NCI-H128 (cell line): ENCODE data around the gene PDE1C.
"Not testable (repeated sequence)": the region's sequence is repeated elsewhere in the genome, so short reads cannot be mapped to it uniquely, and the experiment has no call there.

Experiments
- DNase-seq: peaks from one replicate; lab custom pipeline; 2025; ENCODE audit not compliant: unreplicated experiment; lab: John Stamatoyannopoulos, UW

Gene PDE1C

DNA sequence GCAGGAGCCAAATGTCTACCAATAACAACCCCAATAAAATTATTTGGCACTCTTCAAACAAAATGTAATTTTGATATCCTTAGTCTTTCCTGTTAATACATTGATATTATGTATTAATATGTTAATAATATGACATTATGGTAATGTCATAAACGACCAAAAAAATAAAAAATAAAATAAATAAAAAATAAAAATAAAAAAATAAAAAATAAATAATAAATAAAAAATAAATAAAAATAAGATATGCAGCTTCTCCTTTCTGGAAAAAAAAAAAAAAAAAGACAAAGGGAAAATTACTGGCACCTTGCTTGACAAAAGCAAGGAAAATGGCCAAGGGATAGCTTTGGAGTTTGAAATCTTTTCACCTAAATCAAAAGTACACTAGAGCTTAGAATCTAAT lies 214.7 kb downstream of the PDE1C start:
- no peak for DNase-seq

DNA sequence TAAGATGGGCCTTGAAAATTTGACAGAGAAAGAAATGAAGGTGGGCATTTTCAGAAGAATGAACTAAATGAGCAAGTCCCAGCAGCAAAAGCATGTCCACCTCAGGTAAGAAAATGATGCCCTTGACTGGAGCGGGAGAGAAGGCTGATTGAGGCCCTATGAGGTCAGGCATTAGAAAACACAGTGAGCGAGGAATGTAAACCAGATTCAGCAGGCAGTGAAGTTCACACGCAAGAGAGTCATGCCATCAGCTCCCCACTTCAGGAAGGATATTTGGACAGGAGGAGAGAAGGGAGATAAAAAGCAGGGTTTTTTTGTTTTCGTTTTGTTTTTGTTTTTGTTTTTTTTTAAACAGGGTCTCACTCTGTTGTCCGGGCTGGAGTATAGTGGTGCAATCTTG lies 216.8 kb downstream of the PDE1C start:
- DNase-seq: no peak

DNA sequence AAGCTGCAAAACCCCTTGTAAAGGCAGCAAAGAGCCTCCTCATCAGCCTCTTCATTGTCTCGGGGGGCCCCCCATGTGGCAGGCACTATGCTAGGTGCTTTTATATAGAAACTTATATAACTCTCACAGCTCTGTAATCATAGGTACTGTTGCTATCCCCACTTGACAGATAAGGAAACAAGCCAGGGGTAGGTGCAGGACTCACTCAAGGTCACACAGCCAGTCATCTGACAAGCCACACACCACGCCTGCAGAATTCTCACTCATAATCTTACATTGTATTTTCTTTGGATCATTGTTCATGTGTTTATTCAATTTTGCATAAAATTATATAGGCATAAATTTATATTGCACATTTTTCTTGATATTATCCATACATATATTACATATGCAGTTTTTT lies 217.7 kb downstream of the PDE1C start:
- DNase-seq: no peak

DNA sequence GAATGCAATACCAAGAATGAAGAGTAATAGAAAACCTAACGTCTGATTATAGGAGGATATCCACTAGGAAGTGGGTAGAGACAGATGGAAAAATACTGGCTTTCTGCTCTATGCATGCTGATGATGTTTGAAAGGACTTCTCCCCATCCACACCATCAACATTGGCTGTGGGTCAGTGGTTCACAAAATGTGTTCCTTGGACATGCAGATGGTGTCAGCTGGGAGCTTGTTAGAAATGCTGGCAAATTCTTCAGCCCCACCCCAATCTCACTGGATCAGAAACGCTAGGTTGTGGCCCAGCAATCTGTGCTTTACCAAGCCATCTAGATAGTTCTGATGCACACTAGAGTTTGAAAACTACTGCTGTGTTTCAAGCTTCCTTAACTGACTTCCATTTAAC lies 219.1 kb downstream of the PDE1C start:
- DNase-seq: no peak

DNA sequence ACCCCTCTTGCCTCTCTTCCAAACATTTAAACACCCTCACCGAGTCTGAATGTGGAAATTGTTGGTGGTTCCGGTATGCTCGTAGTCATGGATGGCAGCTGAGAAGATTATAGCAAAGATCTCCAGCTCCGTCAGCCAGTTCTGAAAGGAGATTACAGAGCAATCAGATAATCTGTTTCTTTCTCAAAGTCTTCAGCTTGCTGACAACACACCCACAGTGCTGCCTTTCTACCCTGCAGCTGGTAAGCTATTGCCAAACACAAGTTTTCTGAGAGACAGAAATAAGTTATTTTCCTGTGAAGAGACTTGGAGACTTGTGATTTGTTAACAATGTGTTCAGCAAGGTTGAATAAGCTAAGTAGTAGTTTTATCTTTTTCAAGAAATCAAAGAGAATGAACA lies 219.6 kb downstream of the PDE1C start:
- DNase-seq: no peak

DNA sequence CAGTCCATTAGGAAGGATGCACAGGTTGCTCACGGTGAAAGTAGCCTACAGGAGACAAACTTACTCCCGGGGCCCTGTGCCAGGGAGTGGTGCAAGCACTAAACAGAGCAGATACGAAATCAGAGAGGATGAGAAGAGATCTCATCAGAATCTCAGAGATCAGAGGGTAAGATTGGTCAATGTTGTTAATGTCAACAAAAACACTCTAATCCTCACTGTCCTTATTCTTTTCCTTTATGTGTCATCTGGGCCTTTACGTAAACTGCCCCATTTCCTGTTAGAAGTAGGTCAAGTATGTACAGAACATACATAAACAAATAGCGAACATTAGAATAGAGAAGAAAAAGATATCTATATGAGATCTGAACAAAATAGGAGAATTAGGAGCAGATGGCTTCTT lies 220.1 kb downstream of the PDE1C start:
- DNase-seq: no peak

DNA sequence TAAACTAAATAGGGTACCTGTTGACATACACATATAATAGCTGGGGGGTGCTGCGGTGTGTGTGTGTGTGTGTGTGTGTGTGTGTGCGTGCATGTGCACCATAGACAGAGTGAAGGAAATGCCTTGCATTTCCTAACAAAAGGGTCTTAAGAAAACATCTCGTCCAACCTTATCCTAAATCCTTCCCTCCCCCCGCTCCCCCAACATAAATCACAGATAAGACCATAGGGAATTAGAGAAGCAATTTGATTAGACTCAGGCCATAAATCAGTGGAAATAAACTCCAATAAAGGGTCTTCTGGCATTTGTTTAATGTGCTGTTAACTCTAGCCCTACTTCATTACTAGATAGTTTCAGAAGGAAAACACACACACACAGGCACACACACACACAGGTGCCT lies 234.7 kb downstream of the PDE1C start:
- DNase-seq: no peak

DNA sequence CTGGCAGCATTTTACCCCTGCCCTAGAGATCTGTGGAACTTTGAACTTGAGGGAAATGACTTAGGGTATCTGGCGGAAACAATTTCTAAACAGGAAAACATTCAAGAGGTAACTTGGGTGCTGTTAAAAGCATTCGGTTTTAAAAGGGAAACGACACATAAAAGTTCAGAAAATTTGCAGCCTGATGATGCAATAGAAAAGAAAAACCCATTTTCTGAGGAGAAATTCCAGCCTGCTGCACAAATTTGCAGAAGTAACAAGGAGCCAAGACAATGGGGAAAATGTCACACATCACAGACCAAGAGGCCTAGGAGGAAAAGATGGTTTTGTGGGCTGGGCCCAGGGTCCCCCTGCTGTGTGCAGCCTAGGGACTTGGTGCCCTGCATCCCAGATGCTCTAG lies 236.6 kb downstream of the PDE1C start:
- DNase-seq: not testable (repeated sequence)

DNA sequence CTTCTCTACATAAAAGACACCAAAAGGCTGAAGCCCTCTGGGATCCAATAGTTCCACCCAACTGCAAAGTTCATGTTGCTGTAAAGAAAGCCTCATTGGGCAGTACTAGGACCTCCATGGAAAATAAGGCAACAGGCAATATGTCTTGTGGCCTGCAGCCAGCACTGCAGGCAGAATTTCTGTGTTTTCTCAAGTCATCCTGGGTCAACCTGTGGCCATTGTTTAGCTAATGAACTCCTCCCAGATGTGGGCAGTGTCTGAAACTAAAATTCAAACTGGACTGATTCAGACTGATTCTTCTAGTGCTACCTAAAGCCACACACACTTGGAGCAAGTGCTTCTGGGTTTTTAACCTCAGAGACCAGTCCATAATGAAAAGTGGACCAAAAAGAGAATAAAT lies 241.7 kb downstream of the PDE1C start:
- no peak for DNase-seq

DNA sequence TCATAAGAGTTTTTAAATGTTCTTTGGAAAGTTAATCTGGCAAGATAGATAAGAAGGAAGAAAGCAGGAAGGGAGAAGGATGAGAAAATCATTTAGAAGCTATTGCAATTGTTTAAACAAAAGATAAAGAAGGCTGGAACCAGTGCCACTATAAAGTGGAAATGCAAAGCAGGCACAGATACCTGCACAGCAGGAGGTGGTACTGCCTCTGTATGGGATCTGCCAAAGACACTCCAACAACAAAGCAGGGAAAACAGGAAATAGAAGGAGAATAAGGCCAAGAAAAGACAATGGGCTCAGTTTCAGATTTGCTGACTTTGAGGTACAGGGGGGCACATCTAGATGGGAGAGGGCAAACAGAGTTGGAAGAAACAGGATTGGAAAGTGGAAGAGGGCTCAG lies 244.6 kb downstream of the PDE1C start:
- DNase-seq: no peak

DNA sequence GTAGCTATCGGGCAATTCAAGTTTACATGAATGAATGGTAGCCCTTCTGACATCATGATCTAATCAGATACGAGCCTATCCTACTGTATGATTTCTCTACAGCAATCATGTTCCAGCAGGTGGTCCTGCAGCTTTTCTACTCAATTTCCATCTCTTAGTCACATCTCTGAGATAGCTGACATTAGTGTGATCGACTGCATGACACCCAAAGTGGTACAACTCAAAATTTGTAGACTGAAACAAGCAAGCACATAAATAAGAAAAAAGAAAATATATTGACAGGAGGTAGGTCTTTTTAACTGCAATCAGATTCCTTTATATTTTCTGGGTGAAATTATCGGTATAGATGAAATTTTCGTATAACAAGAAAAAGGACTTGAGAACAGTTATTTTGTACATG lies 251.2 kb downstream of the PDE1C start:
- DNase-seq: no peak

DNA sequence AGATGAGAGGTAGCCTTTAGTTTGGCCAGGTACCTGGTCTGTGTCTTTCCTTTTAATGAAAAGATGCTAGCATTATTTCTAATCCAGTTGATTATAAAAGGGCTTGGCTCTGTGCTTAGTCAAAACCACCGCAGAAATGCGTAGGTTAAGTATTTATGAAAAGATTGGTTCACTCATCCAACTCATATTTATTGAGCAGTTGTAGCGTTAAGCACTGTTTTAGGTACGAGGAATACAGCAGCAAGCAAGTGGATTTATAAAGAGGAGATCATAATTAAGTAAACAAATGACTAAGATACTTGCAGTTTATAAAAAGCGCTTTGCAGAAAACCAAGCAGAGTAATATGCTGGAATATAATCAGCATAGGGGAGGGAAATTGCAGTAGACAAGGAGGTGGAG lies 253.4 kb downstream of the PDE1C start:
- no peak for DNase-seq

DNA sequence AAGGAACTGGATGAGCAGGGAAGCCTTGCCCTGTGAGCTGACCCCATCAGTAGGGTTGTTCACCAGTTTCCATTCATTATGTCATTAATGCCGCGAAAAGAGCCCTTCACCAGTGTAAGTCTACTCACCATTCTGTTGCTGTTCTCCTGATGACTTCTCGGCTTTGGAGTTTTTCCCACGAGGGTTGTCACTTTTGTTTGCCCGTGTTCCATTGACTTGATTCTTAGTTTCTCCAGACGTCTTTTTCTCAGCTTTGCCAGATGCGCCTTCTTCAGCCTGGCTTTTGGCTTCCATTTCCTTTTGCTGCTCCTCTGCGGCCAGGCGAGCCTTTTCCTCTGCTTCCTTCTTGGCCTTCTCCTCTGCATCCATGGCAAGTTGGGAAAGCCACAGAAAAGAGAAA lies 254.4 kb downstream of the PDE1C start:
- no peak for DNase-seq

DNA sequence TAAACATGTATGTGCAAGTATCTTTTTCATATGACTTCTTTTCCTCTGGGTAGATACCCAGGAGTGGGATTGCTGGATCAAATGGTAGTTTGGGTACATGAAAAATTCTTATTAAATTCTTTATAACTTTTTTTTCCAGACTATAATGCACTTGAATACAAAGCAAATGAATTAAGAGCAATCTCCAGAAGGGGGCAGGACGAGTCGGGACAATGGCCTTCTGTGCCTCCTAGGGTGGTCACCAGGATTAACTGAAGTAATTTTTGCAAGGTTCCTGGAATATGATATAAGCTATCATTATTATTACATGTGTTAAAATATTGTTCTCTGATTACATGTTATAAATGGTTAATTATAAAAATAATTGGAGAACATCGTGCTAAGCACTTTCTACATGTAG lies 256.0 kb downstream of the PDE1C start:
- DNase-seq: no peak

DNA sequence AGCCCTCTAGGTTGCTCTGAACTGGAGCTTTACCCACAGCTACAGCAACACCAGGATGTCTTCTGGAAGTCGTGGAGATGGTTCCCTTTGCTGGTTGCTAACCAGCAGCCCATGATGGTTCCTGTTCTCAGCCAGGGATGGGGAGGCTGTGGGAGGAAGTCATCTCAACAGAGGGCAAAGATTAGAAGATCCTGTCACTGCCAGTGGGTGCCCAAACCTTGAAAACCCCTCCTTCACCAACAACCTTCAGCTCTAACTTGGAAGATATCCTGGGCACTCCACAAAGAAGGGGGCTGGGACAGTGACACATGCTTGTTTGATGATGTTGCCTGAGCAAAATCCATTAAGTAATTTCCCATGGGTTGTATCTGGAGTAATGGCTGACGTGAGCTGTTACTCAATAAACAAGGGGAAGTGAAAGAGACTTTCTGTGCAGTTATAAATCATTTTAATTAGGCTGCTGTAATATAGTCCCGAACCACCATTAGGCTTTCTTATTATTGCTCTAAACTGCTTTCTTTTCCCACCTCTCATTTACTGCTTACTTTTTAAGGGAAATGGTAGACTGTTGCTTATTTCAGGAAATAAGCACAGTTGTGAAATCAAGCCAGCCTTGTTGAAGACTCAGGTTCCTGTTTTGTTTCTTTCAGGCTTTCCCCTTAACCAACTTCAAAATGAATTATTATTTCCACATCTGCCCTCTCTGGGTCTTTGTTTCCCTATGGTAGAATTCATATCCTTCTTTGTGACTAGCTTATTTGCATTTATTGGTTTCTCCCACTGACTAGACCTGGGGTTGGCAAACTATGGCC lies 258.4 kb downstream of the PDE1C start:
- DNase-seq: no peak

DNA sequence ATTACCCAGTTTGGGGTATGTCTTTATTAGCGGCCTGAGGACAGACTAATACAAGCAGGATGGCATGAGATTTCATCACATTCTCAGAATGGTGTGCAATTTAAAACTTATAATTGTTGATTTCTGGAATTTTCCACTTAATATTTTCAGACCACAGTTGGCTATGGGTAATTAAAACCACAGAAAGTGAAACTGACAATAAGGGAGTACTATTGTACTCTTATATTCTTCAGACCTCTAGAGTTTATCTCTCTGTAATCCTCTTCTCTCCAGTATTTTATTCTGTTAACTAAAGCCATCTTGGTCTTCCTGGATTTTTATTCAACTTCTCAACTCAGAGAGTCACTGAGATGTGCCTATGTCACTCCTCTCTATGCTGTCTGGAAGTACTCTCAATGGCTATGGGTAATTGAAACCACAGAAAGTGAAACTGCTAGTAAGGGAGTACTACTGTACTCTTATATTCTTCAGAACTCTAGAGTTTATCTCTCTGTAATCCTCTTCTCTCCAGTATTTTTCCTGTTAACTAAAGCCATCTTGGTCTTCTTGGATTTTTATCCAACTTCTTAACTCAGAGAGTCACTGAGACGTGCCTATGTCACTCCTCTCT lies 264.9 kb downstream of the PDE1C start:
- DNase-seq: no peak

DNA sequence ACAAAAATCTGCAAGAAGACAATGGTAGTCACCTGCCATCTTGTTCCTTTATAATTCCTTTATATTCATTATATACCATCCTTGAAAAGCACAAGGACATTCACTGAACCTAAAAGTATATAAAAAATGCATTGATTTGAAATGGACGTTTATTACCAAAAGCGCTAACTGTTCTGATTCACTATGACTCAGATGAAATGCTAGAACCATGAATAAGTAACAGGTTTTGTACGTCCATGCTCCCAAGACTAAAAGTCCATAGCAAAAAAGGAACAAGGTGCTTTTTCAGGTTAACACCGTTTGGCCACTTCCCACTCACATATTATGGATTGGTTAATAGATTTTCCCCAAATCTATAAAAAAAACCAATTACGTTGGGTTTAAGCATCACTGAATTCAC lies 273.8 kb downstream of the PDE1C start:
- no peak for DNase-seq

DNA sequence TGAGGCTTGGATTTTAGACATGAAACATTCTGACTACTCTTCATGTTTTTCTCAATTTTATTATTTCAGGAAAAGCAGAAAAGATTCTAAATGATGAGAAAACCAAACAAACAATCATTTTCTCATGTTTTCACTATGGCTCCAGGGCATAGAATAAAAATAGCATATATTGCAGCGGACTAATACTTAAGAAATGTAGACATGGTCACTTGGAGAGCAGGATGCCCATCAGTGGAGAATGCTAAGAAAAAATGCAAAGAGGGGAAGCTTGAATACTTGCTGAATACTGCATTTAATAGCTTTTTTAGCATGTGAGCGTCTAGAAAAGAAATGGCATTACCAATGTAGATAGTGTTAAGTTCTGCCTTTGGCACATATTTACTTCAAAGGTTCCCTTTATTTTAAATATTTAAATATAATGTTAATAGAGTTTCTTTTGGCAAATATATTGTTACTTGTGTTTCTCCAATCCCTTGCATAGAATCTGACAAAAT lies 275.3 kb downstream of the PDE1C start:
- no peak for DNase-seq

DNA sequence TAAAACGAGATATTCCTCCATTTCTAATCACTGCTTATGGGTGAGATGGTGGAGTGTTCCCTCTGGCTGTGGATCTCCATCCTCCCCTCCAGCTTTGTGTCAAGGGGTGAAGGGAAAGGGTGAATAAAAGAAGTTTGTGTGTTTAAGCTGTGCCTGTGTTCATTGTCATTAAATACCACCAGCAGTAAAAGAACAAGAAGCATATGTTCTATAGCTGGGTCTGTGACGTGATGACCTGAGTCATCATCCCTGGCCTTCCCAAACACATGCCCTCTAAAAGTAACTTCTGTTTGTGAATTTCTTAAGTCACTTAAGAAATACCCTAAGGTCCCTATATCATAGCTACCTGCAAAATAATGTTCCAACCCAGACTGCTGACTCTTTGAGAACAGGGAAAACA lies 278.3 kb downstream of the PDE1C start:
- no peak for DNase-seq

DNA sequence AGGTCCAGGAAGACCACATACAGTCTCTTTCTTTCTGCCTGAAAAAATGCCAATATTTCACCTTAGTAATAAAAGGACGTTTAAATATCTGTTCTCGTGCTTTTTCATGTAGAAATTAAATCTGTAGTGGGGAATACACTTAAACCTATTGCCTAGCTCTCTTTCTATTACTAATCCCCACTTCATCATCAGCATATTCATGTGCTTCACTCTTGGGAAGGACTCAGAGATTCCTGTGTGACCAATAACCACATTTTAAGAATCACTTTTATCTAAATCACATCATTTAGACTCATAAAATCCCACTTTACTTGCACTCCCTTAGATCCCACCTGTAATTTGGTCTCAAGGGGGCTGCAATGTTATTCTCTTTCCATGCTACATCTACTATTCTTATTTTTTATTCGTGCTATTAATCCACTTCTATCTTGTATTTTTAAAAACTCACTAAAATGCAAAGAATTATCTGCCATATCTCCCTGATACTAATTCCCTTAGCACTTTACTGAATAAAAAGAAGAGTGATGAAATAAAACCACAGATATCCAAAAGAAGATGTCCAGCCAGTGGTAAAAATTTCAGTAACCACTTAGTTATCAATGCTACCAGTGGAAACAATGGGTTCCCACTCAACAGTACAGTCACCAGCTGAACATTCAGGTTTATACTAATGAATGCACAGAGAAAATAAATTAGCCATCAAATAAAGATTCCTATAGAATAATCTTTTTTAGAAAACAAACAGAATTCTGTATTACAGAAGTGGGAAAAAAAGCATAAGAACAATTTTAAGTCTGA lies 281.1 kb downstream of the PDE1C start:
- no peak for DNase-seq

DNA sequence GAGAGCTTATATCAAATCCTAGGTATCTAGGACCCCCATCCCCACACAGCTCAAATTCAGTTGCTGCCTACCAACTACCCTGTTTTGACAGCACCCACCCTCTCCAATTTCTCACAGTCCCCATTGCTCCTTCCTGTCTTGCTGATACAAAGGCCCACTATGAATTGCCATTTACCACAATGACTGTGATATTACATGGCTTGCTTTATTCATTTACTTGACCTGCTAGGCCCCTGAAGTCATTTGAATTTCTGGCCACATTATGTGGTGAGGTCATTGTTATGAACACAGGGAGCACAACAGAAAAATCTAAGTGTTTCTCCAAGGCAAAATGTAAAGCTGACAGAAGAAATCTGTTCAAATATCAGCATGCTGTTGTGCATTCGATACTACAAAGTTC lies 281.8 kb downstream of the PDE1C start:
- no peak for DNase-seq

DNA sequence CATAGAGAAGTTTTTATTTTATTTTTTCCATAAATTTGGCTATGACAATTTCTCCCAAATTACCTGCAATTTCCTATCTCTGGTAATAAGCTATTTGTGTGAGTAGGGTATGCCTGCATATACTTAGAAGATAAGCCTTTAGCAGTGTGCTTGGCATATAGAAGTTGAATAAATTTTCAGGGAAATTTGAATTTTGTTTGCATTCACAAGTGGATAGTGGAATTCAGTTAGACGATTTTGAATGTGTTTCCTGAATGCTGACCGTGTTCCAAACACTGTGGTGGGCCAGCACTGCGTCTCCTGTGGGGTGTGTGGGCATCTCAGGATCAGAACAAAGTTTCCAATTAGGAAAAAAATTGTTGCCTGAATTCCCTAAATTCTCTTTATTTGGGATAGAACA lies 283.9 kb downstream of the PDE1C start:
- DNase-seq: no peak
